ENCODE results near the gene SYNM.
A peak's percentile ranks its signal among the peaks of the same experiment; 100 is the strongest.

Gene SYNM

GRCh38 chr15:99084965-99085364 lies 19.9 kb upstream of the SYNM start:
- DNase-seq (ENCODE audit: low read depth) = no peak

- DNase-seq (ENCODE audit: low read depth) = no peak
These were observed 19.2 kb upstream of the SYNM start for GRCh38 chr15:99085413-99086326.

- DNase-seq (ENCODE audit: low read depth) = no peak
These were observed 18.6 kb upstream of the SYNM start for GRCh38 chr15:99086327-99086667.

- no peak for DNase-seq (ENCODE audit: low read depth)
These were observed 17.4 kb upstream of the SYNM start for GRCh38 chr15:99087405-99087943.

- DNase-seq (ENCODE audit: low read depth) = no peak
These were observed 14.7 kb upstream of the SYNM start for GRCh38 chr15:99090011-99090699.

GRCh38 chr15:99090938-99091337 lies 13.9 kb upstream of the SYNM start:
- no peak for DNase-seq (ENCODE audit: low read depth)

- no peak for DNase-seq (ENCODE audit: low read depth)
These were observed 12.2 kb upstream of the SYNM start for GRCh38 chr15:99092554-99093172.

- no peak for DNase-seq (ENCODE audit: low read depth)
These were observed 9.3 kb upstream of the SYNM start for GRCh38 chr15:99095626-99096025.

GRCh38 chr15:99096173-99096893 lies 8.5 kb upstream of the SYNM start:
- DNase-seq (ENCODE audit: low read depth) = no peak

- DNase-seq (ENCODE audit: low read depth) = no peak
These were observed 7.9 kb upstream of the SYNM start for GRCh38 chr15:99096894-99097426.

- DNase-seq (ENCODE audit: low read depth) = no peak
These were observed 7.2 kb upstream of the SYNM start for GRCh38 chr15:99097441-99098410.

- no peak for DNase-seq (ENCODE audit: low read depth)
These were observed 6.5 kb upstream of the SYNM start for GRCh38 chr15:99098426-99098825.

GRCh38 chr15:99098991-99099390 lies 5.9 kb upstream of the SYNM start:
- no peak for DNase-seq (ENCODE audit: low read depth)

GRCh38 chr15:99099661-99100060 lies 5.2 kb upstream of the SYNM start:
- no peak for DNase-seq (ENCODE audit: low read depth)

GRCh38 chr15:99100245-99101173 lies 4.4 kb upstream of the SYNM start:
- DNase-seq (ENCODE audit: low read depth) = peak; percentile 54

GRCh38 chr15:99101501-99101900 lies 3.4 kb upstream of the SYNM start:
- no peak for DNase-seq (ENCODE audit: low read depth)

- DNase-seq (ENCODE audit: low read depth) = no peak
These were observed 2.3 kb upstream of the SYNM start for GRCh38 chr15:99102332-99103235.

GRCh38 chr15:99103279-99103678 lies 1.6 kb upstream of the SYNM start:
- DNase-seq (ENCODE audit: low read depth) = no peak
